Hindlimb muscle (tissue), 1 donor: ENCODE measurements around the gene MARCKS. TPM values are rescaled to one million over a fixed set of nuclear protein-coding genes. Genes with fewer than 3 reads are reported as not detected.

Source experiments
- DNase-seq: peaks from one replicate; pipeline ENCODE4 v3.0.0-alpha.2; 2013
- polyA plus RNA-seq: library from polyadenylated mRNA; unstranded; fragments of 120-200 nt; gene quantifications from one replicate; pipeline ENCODE4 v1.2.1, GENCODE V29; 2013; ENCODE audit not compliant: insufficient read length

Gene MARCKS
- polyA plus RNA-seq, 1 donor: 205 TPM

DNA sequence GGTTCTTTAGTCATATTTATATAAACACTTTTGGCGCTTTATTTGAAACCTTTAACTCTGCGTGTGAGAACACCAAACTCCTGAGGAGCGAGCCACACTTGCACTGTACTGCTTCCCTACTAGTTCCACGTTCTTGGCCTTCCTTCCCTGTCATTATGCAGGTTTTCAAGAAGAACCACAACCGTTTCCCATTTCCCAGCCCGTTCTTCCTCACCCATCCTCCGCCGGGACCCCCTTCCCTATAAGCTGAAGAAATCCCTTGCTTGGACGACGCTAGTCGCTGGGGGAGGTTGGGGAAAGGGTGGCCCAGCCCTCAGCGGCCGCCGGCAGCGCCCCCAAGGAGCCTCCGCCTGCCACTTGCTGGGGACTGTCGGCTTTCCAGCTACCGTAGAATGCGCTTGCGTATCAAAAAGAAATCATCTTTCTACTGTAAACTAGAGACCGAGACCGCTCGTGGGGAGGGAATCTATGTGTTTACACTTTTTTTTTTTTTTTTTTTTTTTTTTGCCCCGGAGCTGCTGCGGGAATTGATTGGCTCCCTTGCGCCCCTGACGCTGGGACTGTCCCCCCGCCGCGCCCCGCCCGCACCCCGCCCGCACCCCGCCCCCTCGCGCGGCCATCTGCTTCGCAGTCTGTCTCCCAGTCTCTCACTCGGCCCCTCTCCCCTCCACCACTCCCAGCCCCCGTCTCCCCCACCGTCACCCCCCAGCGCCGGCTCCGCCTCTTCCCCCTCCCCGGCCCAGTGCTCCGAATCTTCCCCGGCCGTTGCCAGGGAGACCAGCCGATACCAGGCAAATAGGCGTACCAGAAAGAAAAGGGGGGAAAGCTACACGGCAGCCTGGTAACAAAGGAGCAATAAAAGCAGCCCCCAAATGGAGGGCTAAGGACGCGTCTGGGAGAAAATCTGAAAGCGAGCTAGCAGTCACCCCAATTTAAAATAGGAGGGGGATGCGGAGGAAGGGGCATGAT lies 2.3 kb upstream of the MARCKS start:
- peak; percentile 85 for DNase-seq

DNA sequence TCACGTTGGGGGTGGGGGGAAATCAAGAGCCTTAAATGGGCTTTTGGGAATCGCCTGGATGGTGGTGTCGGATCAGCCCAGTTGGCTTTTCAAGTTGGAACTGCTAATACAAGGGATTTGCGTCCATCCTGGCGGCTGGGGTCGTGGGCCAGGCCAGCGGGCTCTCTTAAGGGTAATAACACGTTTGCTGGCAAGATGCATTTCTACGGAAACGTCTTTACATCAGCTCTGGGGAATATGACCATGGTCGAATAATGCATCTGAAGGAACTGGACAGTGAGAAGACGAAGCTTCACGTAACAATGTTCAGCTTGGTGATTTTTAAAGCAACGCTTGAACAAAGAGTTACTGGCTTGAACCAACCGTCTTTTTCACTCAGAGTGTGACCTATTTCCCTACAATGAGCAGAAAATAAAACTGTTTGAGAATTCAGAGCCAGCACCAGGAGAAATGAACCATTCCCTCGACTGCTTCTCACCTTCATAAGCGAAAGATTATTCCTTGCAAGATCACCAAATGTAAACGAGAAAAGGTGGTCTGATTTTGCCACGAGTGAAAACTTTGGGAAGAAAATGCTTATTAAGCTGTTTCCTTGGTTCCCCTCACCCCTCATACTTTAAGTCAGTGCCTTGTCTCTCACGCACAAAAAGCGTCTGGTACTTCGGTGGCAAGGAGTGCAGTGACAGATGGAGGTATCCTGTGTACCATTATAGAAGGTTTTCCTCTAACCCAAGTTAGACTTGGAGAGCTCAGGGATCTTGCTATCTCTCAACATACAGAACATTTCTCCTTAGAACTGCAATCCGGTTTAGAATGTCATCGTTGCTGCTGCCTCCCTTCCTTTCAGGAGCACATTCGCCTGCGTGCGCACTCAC lies 1.4 kb upstream of the MARCKS start:
- DNase-seq: peak; percentile 77

DNA sequence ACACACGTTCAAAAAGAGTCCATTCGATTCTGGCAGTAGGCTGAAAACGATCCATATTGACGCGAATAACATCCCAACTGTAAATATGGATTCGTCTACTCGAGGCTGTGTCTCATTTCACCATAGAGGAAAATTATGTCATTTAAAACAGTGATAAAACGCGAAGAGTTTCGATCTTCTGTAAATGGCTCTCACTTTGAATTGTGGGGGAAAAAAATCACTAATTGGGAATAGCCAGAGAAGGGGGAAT lies 845 bp upstream of the MARCKS start:
- DNase-seq: no peak

DNA sequence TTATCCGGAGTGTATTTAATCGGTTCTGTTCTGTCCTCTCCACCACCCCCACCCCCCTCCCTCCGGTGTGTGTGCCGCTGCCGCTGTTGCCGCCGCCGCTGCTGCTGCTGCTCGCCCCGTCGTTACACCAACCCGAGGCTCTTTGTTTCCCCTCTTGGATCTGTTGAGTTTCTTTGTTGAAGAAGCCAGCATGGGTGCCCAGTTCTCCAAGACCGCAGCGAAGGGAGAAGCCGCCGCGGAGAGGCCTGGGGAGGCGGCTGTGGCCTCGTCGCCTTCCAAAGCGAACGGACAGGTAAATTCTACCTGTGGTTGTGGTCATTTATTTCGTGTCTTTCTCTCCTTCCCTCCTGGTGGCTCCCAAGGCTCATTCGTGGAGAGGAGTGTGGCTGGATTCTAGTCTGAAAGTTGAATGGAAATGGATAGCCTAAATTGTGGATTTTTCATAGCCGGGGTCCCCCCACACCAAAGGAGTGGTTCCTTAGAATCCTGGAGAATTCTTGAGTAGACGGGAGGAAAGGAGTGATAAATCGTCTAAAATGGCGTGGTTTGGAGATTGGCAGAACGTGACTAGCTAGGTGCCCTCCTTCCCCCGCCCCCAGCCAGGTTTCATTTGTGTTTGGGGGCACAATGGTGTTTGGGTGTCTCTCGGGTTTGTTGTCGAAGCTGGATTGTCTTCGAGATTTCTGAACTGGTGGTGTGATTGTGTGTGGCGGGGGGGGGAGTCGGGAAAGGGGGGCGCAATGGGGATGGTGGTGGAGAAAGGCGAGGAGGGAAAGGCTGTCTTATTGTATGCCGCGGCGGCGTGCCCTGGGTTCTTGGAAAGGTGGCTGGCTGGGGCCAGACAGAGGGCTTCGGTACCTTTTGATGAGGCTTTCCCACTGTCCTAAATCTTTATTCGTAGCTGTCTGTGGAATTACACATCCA lies 673 bp downstream of the MARCKS start:
- DNase-seq: peak; percentile 63

DNA sequence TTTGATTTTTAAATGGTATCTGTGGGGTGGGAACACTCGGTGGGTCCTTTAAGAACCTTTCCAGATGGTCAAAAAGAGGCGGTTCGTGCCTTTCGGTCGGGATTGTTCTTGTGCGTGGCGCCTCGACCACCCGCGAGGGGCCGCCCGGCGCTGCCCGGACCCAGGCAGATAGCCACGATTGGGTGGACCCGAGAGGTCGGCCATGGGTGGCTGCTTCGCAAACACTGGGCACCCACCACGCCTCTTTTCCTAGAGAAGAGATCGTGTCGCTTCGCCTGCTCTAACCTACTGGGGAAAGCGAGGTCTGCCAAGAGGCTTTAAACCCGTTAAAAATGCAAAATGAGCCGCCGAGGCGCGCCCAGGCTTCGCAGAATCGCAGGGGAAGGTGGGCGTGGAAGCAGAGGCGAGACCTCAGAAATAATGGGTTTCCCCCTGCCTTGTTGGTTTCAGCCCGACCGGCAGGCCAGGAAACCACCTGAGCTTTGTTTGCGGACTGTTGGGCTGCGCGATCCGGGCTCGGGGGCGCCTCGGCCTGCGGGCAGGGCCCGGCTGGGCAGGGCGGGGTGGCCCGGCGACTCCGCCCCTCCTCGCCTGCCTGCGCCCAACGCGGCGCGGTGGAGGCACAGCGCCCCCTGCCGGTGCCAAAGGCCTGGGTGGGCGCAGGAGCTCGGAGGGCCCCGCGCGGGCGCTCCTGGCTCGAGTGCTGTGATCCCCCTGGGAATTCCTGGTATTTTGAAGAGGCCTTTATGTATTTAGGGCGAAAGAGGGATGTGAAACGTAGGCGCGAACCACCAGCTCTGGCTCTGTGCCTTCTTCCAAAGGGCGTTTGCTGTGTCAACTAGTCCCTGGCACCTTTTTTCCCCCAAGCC lies 1.6 kb downstream of the MARCKS start:
- peak; percentile 95 for DNase-seq

DNA sequence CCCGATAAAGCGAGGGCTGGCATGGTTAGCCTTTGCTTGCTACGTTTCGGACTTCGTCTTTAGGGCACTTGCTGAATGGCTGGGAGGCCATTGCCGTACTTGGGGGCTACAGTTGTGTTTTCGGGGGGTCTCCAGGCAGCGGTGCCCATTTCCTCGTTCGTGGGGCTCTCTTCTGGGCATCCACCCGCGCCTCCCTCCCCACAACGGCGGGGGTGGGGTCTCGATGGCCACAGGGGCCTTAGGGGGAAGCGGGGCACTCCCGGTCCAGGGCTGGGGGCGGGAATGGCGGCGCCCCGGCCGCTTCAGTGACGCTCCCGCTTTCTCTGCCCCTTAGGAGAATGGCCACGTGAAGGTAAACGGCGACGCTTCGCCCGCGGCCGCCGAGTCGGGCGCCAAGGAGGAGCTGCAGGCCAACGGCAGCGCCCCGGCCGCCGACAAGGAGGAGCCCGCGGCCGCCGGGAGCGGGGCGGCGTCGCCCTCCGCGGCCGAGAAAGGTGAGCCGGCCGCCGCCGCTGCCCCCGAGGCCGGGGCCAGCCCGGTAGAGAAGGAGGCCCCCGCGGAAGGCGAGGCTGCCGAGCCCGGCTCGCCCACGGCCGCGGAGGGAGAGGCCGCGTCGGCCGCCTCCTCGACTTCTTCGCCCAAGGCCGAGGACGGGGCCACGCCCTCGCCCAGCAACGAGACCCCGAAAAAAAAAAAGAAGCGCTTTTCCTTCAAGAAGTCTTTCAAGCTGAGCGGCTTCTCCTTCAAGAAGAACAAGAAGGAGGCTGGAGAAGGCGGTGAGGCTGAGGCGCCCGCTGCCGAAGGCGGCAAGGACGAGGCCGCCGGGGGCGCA lies 2.4 kb downstream of the MARCKS start:
- DNase-seq: peak; percentile 64

DNA sequence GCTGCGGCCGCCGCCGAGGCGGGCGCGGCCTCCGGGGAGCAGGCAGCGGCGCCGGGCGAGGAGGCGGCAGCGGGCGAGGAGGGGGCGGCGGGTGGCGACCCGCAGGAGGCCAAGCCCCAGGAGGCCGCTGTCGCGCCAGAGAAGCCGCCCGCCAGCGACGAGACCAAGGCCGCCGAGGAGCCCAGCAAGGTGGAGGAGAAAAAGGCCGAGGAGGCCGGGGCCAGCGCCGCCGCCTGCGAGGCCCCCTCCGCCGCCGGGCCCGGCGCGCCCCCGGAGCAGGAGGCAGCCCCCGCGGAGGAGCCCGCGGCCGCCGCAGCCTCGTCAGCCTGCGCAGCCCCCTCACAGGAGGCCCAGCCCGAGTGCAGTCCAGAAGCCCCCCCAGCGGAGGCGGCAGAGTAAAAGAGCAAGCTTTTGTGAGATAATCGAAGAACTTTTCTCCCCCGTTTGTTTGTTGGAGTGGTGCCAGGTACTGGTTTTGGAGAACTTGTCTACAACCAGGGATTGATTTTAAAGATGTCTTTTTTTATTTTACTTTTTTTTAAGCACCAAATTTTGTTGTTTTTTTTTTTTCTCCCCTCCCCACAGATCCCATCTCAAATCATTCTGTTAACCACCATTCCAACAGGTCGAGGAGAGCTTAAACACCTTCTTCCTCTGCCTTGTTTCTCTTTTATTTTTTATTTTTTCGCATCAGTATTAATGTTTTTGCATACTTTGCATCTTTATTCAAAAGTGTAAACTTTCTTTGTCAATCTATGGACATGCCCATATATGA lies 3.2 kb downstream of the MARCKS start:
- DNase-seq: peak; percentile 59

DNA sequence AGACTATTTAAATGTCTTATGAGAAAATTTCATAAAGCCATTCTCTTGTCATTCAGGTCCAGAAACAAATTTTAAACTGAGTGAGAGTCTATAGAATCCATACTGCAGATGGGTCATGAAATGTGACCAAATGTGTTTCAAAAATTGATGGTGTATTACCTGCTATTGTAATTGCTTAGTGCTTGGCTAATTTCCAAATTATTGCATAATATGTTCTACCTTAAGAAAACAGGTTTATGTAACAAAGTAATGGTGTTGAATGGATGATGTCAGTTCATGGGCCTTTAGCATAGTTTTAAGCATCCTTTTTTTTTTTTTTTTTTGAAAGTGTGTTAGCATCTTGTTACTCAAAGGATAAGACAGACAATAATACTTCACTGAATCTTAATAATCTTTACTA lies 5.0 kb downstream of the MARCKS start:
- no peak for DNase-seq

DNA sequence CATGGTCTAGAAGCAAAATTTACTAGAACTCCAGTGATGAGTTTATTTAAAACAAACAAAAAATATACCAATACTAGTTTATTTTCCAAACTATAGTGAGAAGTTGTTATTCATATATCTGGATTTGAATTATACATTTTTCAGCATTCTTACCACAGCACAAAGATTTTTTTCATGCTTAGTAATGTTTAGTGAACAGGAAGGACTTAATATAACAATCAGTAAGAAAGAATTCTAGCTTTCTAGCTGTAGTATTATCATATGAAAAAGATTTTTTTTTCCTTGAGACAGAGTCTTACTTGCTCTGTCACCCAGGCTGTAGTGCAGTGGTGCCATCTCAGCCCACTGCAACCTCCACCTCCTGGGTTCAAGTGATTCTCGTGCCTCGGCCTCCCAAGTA lies 13.8 kb downstream of the MARCKS start:
- no peak for DNase-seq

DNA sequence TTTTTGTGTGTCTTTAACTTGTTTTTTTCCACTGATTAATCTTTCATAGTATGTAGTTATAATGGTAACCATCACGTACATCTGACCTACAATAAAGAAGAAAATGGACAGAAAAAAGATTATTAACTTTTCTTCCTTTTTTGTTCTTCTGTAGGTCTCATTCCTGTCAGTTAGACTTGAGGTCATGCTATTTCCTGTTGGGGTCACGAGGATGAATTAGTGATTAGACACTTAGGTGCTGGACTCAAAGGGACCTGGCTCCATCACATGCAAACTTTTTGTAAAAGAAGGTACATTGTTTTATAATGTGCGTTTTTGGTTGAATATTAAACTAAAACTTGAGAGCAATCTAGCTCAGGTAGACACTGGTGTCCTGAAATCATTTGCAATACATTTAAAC lies 14.8 kb downstream of the MARCKS start:
- no peak for DNase-seq

DNA sequence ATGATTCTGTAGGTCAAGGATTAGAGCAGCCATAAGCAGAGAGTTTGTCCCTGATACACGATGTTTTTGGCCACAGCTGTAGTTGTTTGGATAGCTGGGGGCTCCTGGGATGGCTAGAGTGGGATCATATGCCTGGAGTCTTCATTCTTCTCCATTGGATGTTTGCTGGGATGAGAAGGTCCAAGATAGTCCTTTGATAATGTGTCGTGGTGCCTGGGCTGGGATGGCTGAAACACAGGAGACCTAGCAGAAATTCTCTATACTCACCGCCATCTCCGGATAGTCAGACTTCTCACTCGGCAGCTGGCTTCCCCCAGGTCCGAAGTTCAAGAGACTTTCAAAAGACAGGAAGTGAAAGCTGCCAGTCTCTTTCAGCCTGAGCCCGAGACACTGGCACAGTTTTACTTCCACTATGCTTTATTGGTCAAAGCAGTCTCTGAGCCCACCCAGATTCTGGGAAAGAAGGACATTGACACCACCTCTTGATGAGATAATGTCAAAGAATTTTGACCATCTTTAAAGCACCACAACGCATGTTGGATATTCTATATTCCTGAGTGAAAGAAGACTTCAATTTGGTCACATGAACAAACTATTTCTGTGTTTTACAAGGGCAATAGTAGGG lies 16.0 kb downstream of the MARCKS start:
- no peak for DNase-seq

DNA sequence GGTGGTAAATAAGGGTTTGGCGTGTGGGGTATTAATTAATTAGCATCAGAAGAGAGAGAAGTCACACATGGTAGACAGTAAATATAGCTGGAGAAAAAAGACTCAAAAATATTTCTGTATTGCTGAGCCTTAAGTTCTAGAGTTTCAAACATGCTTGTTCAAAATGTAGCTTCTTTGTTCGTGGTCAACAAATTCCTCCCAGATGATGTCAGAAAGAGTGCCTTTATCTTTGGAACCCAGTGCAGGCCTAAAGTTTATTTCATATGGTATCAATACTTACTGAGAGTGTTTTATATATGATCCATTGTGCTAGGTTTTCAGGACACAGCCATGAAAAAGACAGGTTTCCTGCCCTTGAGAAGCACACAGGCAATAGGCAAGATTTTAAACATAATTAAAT lies 18.3 kb downstream of the MARCKS start:
- no peak for DNase-seq

DNA sequence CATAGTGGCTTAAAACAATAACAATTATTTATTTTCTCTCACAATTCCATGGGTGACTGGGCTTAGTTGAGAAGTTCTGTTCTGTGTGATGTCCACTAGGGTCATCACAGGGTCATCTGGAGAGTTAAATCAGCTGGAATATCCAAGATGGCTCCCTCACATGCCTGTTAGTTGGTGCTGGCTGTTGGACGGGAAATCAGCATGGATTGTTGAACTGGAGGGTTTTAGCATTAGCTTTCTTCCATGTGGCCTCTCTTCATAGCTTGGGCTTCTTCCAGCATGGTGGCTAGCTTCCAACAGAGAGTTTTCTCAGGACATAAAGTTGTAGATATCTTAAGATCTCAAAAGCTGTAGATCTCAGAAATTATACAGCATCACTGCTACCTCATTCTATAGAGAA lies 19.6 kb downstream of the MARCKS start:
- DNase-seq: no peak

DNA sequence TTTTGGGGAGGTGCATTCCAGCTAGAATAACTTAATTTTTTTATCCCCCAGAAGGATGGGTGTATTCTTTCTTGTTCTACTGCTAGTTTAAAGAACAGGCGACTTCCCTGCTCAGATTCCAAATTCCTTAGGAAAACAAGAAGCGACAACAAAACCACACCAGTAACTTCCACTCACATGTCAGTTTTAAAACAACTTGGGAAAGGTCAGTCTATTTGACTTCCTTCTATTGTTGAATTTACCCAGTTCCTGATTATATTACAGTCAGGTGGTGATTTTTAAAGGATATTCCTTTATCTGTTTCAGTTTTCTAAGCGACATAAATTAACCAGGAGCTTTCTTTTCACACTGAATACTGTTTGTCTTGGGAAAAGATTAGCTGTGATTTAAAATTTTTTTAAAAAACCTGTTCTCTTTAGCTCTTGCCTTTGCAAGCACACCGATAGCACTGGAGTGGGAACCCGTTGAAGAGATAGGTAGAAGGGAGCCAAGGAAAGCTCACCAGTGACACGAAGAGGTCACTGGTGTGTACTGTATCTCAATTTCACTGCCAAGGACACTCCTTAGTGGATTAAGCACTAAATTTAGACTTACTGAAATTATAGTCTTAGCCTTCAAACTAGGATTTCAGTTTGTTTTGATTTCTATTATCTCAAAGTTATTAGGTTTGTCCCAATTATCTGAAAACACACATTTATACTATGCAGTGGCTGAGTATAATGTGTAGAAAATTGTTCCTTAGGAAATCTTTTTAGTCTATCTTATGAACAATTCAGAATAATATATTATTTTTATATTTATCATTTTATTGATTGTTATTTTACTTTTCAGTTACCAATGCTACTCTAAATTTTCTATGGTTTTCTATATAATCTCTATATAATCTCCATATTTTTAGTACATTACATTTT lies 22.3 kb downstream of the MARCKS start:
- peak; percentile 88 for DNase-seq

DNA sequence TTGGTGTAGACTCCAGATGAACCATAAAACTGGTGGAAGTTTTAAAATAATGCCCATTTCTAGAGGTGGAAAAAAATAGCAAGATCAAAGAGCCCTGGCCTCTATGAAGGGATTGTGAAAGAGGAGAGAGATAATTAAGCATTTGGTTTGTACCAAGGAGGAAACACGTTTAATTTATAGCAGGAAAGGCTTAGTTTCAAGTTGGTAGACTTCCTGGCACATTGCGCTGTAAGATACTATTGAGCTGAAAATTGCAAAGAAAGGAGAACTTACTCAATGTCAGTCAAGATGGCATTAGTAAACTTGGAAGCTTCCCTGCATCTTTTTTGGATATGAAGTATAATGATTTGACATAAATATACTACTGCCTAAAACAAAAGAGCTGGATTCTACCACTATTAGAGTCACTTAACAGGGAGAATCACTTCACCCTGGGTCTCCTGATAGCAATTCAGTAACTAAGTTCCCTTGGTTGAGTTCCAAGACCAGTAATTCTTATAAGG lies 24.4 kb downstream of the MARCKS start:
- no peak for DNase-seq

DNA sequence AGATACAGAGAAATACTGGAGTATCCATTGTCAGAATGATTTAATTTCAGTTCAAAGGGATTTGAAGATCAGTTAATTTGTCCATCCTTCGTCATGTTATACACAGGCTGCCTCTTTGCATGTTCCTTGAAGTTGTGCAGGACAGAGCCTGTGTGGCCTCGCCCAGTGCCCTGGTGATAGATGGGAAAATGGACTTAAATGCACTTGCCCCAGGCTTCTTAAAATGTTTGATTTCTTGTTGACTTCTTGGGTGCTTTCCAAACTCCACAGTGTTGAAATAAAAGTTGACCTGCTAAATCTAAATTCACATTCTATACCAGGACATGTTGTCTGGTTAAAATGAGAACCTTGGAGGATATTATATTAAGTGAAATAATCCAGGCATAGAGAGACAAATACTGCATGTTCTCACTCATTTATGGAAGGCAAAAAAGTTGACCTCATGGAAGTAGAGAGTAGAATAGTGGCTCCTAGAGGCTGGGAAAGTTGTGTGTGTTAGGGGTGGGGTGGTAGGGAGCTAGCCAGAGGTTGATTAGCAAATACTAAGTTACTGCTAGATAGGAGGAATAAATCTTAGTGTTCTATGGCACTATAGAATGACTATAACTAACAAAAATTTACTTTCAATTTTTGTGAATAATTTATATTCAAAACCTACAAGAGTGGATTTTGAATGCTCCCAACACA lies 25.3 kb downstream of the MARCKS start:
- no peak for DNase-seq

DNA sequence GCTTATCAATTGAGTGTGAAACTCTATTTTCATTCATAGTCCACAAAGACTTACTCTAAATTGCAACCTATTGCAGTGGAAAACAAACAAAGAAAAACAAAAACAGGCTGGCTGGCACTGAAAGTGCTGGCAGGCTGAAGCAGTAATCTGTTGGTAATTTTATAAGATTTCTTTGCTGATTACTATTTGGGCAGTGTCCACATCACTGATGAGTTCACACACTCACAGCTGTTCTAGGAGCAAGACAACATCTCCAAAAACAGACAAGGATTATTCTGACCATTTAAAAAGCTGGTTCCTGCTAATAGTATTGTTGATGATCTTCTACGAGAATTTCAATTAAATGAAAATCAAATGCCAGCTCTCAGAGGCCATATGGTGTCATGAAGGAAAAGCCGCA lies 26.9 kb downstream of the MARCKS start:
- DNase-seq: no peak
